Caco-2 (cell line): ENCODE measurements around the gene DHRS4. TPM values are rescaled to one million over a fixed set of nuclear protein-coding genes. Genes with fewer than 3 reads are reported as not detected.

Experiments used
- BruUV-seq: library from RNA; stranded (reverse); fragments of 400-500 nt; replicated peaks from 2 replicates; lab custom pipeline; 2021; lab: Mats Ljungman, UMichigan
- CTCF ChIA-PET: fragments of 300-600 bp; sonication (Branson Sonifier 250); formaldehyde crosslinking; loops from one replicate; lab custom pipeline; 2022; ENCODE audit warnings: antibody characterized with exemption; lab: Charles Lee
- POLR2A ChIA-PET: fragments of 300-600 bp; sonication (Branson Sonifier 250); formaldehyde crosslinking; loops from one replicate; lab custom pipeline; 2022; ENCODE audit warnings: antibody characterized with exemption; lab: Charles Lee
- DNase-seq, 2 experiments: peaks; one replicate each; pipeline versions ENCODE4 v3.0.0 to v3.0.0-alpha.2; 2020 to 2022
- H3K27me3 ChIP-seq: replicated peaks from 2 replicates; pipeline ENCODE4 v1.6.0; 2011; ENCODE audit warnings: low read length; ENCODE audit not compliant: control insufficient read depth, insufficient read depth
- H3K36me3 ChIP-seq: 2 replicates; pipeline ENCODE4 v1.5.1; 2011; ENCODE audit warnings: low read length; ENCODE audit not compliant: control insufficient read depth, insufficient read depth
- H3K4me1 ChIP-seq: fragments of 250-450 bp; sonication (Bioruptor Pico); 2 replicates; pipeline ENCODE4 v1.5.1; 2020; ENCODE audit warnings: mild to moderate bottlenecking
- H3K4me3 ChIP-seq: 2 replicates; pipeline ENCODE4 v1.5.1; 2011; ENCODE audit warnings: low read depth, mild to moderate bottlenecking, control low read depth, low read length
- H3K9me3 ChIP-seq: fragments of 250-450 bp; sonication (Bioruptor Pico); 2 replicates; pipeline ENCODE4 v1.5.1; 2020; ENCODE audit warnings: mild to moderate bottlenecking, moderate library complexity
- H3K27ac Mint-ChIP-seq: one replicate; pipeline ENCODE4 v1.8.0; 2022; ENCODE audit warnings: mixed read lengths; ENCODE audit not compliant: unreplicated experiment
- H3K27me3 Mint-ChIP-seq: one replicate; pipeline ENCODE4 v1.8.0; 2022; ENCODE audit warnings: mixed read lengths; ENCODE audit not compliant: insufficient read depth, unreplicated experiment
- H3K36me3 Mint-ChIP-seq: one replicate; pipeline ENCODE4 v1.8.0; 2022; ENCODE audit warnings: mild to moderate bottlenecking, mixed read lengths; ENCODE audit not compliant: insufficient read depth, unreplicated experiment
- H3K4me1 Mint-ChIP-seq: one replicate; pipeline ENCODE4 v1.8.0; 2022; ENCODE audit warnings: low read depth, mixed read lengths; ENCODE audit not compliant: unreplicated experiment
- H3K4me3 Mint-ChIP-seq: one replicate; pipeline ENCODE4 v1.8.0; 2022; ENCODE audit warnings: mild to moderate bottlenecking, moderate library complexity, mixed read lengths; ENCODE audit not compliant: unreplicated experiment
- H3K9me3 Mint-ChIP-seq: one replicate; pipeline ENCODE4 v1.8.0; 2022; ENCODE audit warnings: mixed read lengths; ENCODE audit not compliant: unreplicated experiment
- CTCF ChIP-seq, 2 experiments: fragments of 200-600 bp in 1 of 2; IDR thresholded peaks; 1 replicate in 1 of 2; 2 replicates in 1 of 2; pipeline versions ENCODE4 v1.5.1 to v1.8.0; 2011 to 2022; ENCODE audit warnings: antibody characterized with exemption in 1 of 2, control low read depth in 1 of 2, inconsistent platforms in 1 of 2, low read depth in 1 of 2, low read length in 1 of 2, mild to moderate bottlenecking in 1 of 2, moderate library complexity in 1 of 2; ENCODE audit not compliant: insufficient read depth in 1 of 2, severe bottlenecking in 1 of 2, unreplicated experiment in 1 of 2
- intact Hi-C: fragments of 100-400 bp; cut with micrococcal nuclease; formaldehyde crosslinking; loops from one replicate; pipeline ENCODE4 v1.10.0; 2022; ENCODE audit not compliant: unreplicated experiment
- total RNA-seq: library from RNA; stranded (reverse); gene quantifications from 2 replicates; pipeline ENCODE4 v1.2.3, GENCODE V29; 2022

DHRS4 gene
- total RNA-seq, 1 experiment from 2014 or later = 8.6 TPM

- Mint-ChIP-seq H3K36me3 (peaks cover 6% of the 10 kb centered on the region), H3K9me3 (no peaks in the 10 kb centered on the region), H3K27ac (no peak overlapping the region), H3K4me1 (no peaks in the 10 kb centered on the region), H3K27me3 (peaks cover 14% of the 10 kb centered on the region), H3K4me3 (no peak overlapping the region)
- BruUV-seq = no TSS peak
- ChIA-PET POLR2A (no interaction called here), CTCF (no interaction called here)
- no peaks in the 10 kb centered on the region for H3K36me3 ChIP-seq
- no peak for TF ChIP-seq CTCF (IDR thresholded peaks at IDR 0.05; ENCODE audit: insufficient read depth in 1 of 2, low read depth in 1 of 2, low read length in 1 of 2, severe bottlenecking in 1 of 2, unreplicated experiment in 1 of 2)
- no peak for DNase-seq
- H3K27me3 ChIP-seq = no peaks in the 10 kb centered on the region
- H3K9me3 ChIP-seq = no peaks in the 10 kb centered on the region
- intact Hi-C loops = no loop called here
- no peaks in the 10 kb centered on the region for H3K4me1 ChIP-seq
- no peak overlapping the region for H3K4me3 ChIP-seq
Measured at GRCh38 chr14:23916446-23916845, 37.1 kb upstream of the DHRS4 start.

- CTCF ChIA-PET = interaction anchor here (1.4 kb wide), 1 partner anchor 12 kb away, joined by 4 read pairs; no protein-coding TSS in a partner anchor
- no peak for DNase-seq
- no peaks in the 10 kb centered on the region for H3K9me3 ChIP-seq
- no peaks in the 10 kb centered on the region for H3K4me1 Mint-ChIP-seq
- H3K4me3 ChIP-seq = no peak overlapping the region
- TF ChIP-seq CTCF (IDR thresholded peaks at IDR 0.05; ENCODE audit: insufficient read depth in 1 of 2, low read depth in 1 of 2, low read length in 1 of 2, severe bottlenecking in 1 of 2, unreplicated experiment in 1 of 2) = no peak
- no peaks in the 10 kb centered on the region for H3K4me1 ChIP-seq
- H3K27me3 Mint-ChIP-seq = peaks cover 13% of the 10 kb centered on the region
- H3K36me3 ChIP-seq = no peaks in the 10 kb centered on the region
- H3K4me3 Mint-ChIP-seq = no peak overlapping the region
- H3K9me3 Mint-ChIP-seq = no peaks in the 10 kb centered on the region
- H3K36me3 Mint-ChIP-seq = no peaks in the 10 kb centered on the region
- H3K27me3 ChIP-seq = no peaks in the 10 kb centered on the region
- no TSS peak for BruUV-seq
- POLR2A ChIA-PET = interaction anchor here (0.6 kb wide), 1 partner anchor 33 kb away, joined by 3 read pairs; no protein-coding TSS in a partner anchor
- intact Hi-C loops = no loop called here
- no peak overlapping the region for H3K27ac Mint-ChIP-seq
Measured at GRCh38 chr14:23922545-23922944, 31.0 kb upstream of the DHRS4 start.

GRCh38 chr14:23925523-23926075, 28.0 kb upstream of the DHRS4 start:
- no peak for DNase-seq
- no peaks in the 10 kb centered on the region for H3K36me3 Mint-ChIP-seq
- BruUV-seq = no TSS peak
- CTCF ChIA-PET = interaction anchor here (1.1 kb wide), 1 partner anchor 337 kb away, joined by 3 read pairs; no protein-coding TSS in a partner anchor
- Histone ChIP-seq H3K27me3 (no peaks in the 10 kb centered on the region), H3K4me3 (no peak overlapping the region), H3K4me1 (no peaks in the 10 kb centered on the region), H3K36me3 (no peaks in the 10 kb centered on the region), H3K9me3 (no peaks in the 10 kb centered on the region)
- POLR2A ChIA-PET = no interaction called here
- H3K9me3 Mint-ChIP-seq = no peaks in the 10 kb centered on the region
- H3K27ac Mint-ChIP-seq = no peak overlapping the region
- H3K4me1 Mint-ChIP-seq = no peaks in the 10 kb centered on the region
- intact Hi-C loops = loop anchor here (5.0 kb wide), 1 partner anchor 338 kb away; no protein-coding TSS in a partner anchor
- no peak for TF ChIP-seq CTCF (IDR thresholded peaks at IDR 0.05; ENCODE audit: insufficient read depth in 1 of 2, low read depth in 1 of 2, low read length in 1 of 2, severe bottlenecking in 1 of 2, unreplicated experiment in 1 of 2)
- H3K27me3 Mint-ChIP-seq = peaks cover 14% of the 10 kb centered on the region
- no peak overlapping the region for H3K4me3 Mint-ChIP-seq
